SK-N-SH (cell line): ENCODE results near the gene CLSTN2. TPM values are rescaled to one million over a fixed set of nuclear protein-coding genes. Genes with fewer than 3 reads are reported as not detected.

Experiments used
- CTCF ChIA-PET: fragments of 300-600, 350-600 bp; formaldehyde crosslinking; extraction: SDS; loops from one replicate; lab custom pipeline; 2021; lab: Yijun Ruan, JAX
- POLR2A ChIA-PET: fragments of 350-600 bp; sonication (Branson Sonifier 250); formaldehyde crosslinking; extraction: SDS; loops from one replicate; lab custom pipeline; 2020; ENCODE audit warnings: antibody characterized with exemption, inconsistent platforms; lab: Yijun Ruan, JAX
- DNase-seq: peaks from one replicate; pipeline ENCODE4 v3.0.0; 2012
- H2AFZ ChIP-seq: fragments of 200-600 bp; sonication (generic); 2 replicates; pipeline ENCODE4 v1.8.1; 2016; ENCODE audit warnings: antibody characterized with exemption, mild to moderate bottlenecking, low read depth
- H3F3A ChIP-seq: fragments of 200-600 bp; sonication (generic); replicated peaks from 2 replicates; pipeline ENCODE3; 2016; ENCODE audit warnings: antibody characterized with exemption, mild to moderate bottlenecking; ENCODE audit not compliant: insufficient read depth
- H3K27ac ChIP-seq, 2 experiments: fragments of 200-500 bp in 1 of 2; fragments of 200-600 bp in 1 of 2; sonication (Bioruptor generic) in 1 of 2; sonication (generic), shearing (Covaris generic) in 1 of 2; 2 replicates each; pipeline versions ENCODE4 v1.5.1 to v1.6.1; 2014 to 2016; ENCODE audit warnings: low read depth in 2 of 2, inconsistent platforms in 1 of 2, low read length in 1 of 2, mild to moderate bottlenecking in 1 of 2, mixed read lengths in 1 of 2
- H3K27me3 ChIP-seq: fragments of 200-600 bp; sonication (generic), shearing (Covaris generic); 2 replicates; pipeline ENCODE4 v1.6.1; 2016; ENCODE audit warnings: mixed run types; ENCODE audit not compliant: insufficient read depth
- H3K36me3 ChIP-seq, 2 experiments: fragments of 200-500 bp in 1 of 2; fragments of 200-600 bp in 1 of 2; sonication (Bioruptor generic) in 1 of 2; sonication (generic) in 1 of 2; replicated peaks in 1 of 2; 2 replicates each; pipeline versions ENCODE3 to v1.5.1; 2014 to 2016; ENCODE audit warnings: low read length in 1 of 2, mild to moderate bottlenecking in 1 of 2; ENCODE audit not compliant: insufficient read depth in 2 of 2, control insufficient read depth in 1 of 2
- H3K4me1 ChIP-seq, 2 experiments: fragments of 200-500 bp in 1 of 2; fragments of 200-600 bp in 1 of 2; sonication (Bioruptor generic) in 1 of 2; sonication (generic), shearing (Covaris generic) in 1 of 2; 2 replicates each; pipeline versions ENCODE4 v1.5.1 to v1.6.1; 2014 to 2016; ENCODE audit warnings: low read depth in 1 of 2, low read length in 1 of 2, mixed run types in 1 of 2; ENCODE audit not compliant: insufficient read depth in 2 of 2, control insufficient read depth in 1 of 2
- H3K4me2 ChIP-seq: fragments of 200-600 bp; sonication (generic), shearing (Covaris generic); 2 replicates; pipeline ENCODE4 v1.6.1; 2017; ENCODE audit warnings: mixed run types
- H3K4me3 ChIP-seq, 2 experiments: fragments of 200-500 bp in 1 of 2; fragments of 200-600 bp in 1 of 2; sonication (Bioruptor generic) in 1 of 2; sonication (generic), shearing (Covaris generic) in 1 of 2; 2 replicates each; pipeline versions ENCODE4 v1.5.1 to v1.8.1; 2014 to 2016; ENCODE audit warnings: low read depth in 2 of 2, inconsistent platforms in 1 of 2, low read length in 1 of 2, mild to moderate bottlenecking in 1 of 2, mixed read lengths in 1 of 2, moderate library complexity in 1 of 2
- H3K79me2 ChIP-seq: fragments of 200-600 bp; sonication (generic); 2 replicates; pipeline ENCODE4 v1.8.1; 2017; ENCODE audit warnings: mild to moderate bottlenecking; ENCODE audit not compliant: insufficient read depth
- H3K9ac ChIP-seq: fragments of 200-600 bp; sonication (generic); 2 replicates; pipeline ENCODE4 v1.6.1; 2017; ENCODE audit warnings: mixed run types
- H3K9me2 ChIP-seq: fragments of 200-600 bp; sonication (generic); 2 replicates; pipeline ENCODE4 v1.6.1; 2017; ENCODE audit warnings: mixed run types
- H3K9me3 ChIP-seq: fragments of 200-600 bp; sonication (generic); 2 replicates; pipeline ENCODE4 v1.6.1; 2017; ENCODE audit warnings: mixed run types, mild to moderate bottlenecking, moderate library complexity
- H4K20me1 ChIP-seq: fragments of 200-600 bp; sonication (generic); 2 replicates; pipeline ENCODE4 v1.6.1; 2017; ENCODE audit warnings: mild to moderate bottlenecking, mixed run types; ENCODE audit not compliant: insufficient read depth
- CTCF ChIP-seq: fragments of 200-600 bp; sonication (generic); IDR thresholded peaks from 2 replicates; pipeline ENCODE4 v1.6.1; 2017; ENCODE audit warnings: antibody characterized with exemption, mild to moderate bottlenecking, moderate library complexity
- ELF1 ChIP-seq: IDR thresholded peaks from 2 replicates; pipeline ENCODE4 v1.4.0; 2012
- EP300 ChIP-seq, 2 experiments: IDR thresholded peaks; 2 replicates each; pipeline versions ENCODE4 v1.4.0 to v1.6.1; 2012; ENCODE audit warnings: borderline replicate concordance in 1 of 2, low read depth in 1 of 2, low read length in 1 of 2
- EZH2phosphoT487 ChIP-seq: fragments of 200-600 bp; sonication (generic); IDR thresholded peaks from 2 replicates; pipeline ENCODE4 v1.6.1; 2017; ENCODE audit warnings: low read depth, mixed run types, mild to moderate bottlenecking, antibody characterized with exemption, moderate library complexity, borderline replicate concordance
- FOSL2 ChIP-seq: IDR thresholded peaks from 2 replicates; pipeline ENCODE4 v1.4.0; 2012; ENCODE audit warnings: low read depth, mild to moderate bottlenecking, moderate library complexity, borderline replicate concordance
- FOXJ3 ChIP-seq: sonication (generic); formaldehyde crosslinking; IDR thresholded peaks from 2 replicates; pipeline ENCODE4 v1.5.1; 2020; ENCODE audit warnings: mild to moderate bottlenecking, missing genetic modification reagents
- FOXM1 ChIP-seq: IDR thresholded peaks from 2 replicates; pipeline ENCODE4 v1.4.0; 2012; ENCODE audit warnings: low read depth, mild to moderate bottlenecking
- GABPA ChIP-seq: IDR thresholded peaks from 2 replicates; pipeline ENCODE4 v1.4.0; 2012; ENCODE audit warnings: low read depth, mild to moderate bottlenecking
- GATA2 ChIP-seq: sonication (generic); formaldehyde crosslinking; IDR thresholded peaks from 2 replicates; pipeline ENCODE4 v1.5.0; 2020; ENCODE audit warnings: mild to moderate bottlenecking, missing genetic modification reagents
- NRF1 ChIP-seq: IDR thresholded peaks from 2 replicates; pipeline ENCODE4 v1.6.1; 2012; ENCODE audit warnings: low read depth, mild to moderate bottlenecking, low read length
- PBX3 ChIP-seq: IDR thresholded peaks from 2 replicates; pipeline ENCODE4; 2012
- POLR2AphosphoS5 ChIP-seq: IDR thresholded peaks from 2 replicates; pipeline ENCODE4 v1.6.1; 2012; ENCODE audit warnings: low read depth, low read length
- RAD21 ChIP-seq: IDR thresholded peaks from 2 replicates; pipeline ENCODE4 v1.6.1; 2012; ENCODE audit warnings: mild to moderate bottlenecking, low read length
- RFX5 ChIP-seq: IDR thresholded peaks from 2 replicates; pipeline ENCODE4 v1.6.1; 2012; ENCODE audit warnings: mild to moderate bottlenecking, improper control_type of control experiment, low read length
- RXRA ChIP-seq: IDR thresholded peaks from 2 replicates; pipeline ENCODE4 v1.4.0; 2012; ENCODE audit warnings: low read depth, mild to moderate bottlenecking, borderline replicate concordance
- SIN3A ChIP-seq: IDR thresholded peaks from 2 replicates; pipeline ENCODE4 v1.6.1; 2012; ENCODE audit warnings: low read depth, mild to moderate bottlenecking, low read length, moderate library complexity, borderline replicate concordance
- TAF1 ChIP-seq: IDR thresholded peaks from 2 replicates; pipeline ENCODE4 v1.6.1; 2012; ENCODE audit warnings: low read depth, mild to moderate bottlenecking, low read length, moderate library complexity, borderline replicate concordance
- TCF12 ChIP-seq: IDR thresholded peaks from 2 replicates; pipeline ENCODE4 v1.4.0; 2012
- USF1 ChIP-seq: IDR thresholded peaks from 2 replicates; pipeline ENCODE4 v1.4.0; 2012; ENCODE audit warnings: low read depth, borderline replicate concordance
- YY1 ChIP-seq: IDR thresholded peaks from 2 replicates; pipeline ENCODE4 v1.4.0; 2012; ENCODE audit warnings: low read depth, mild to moderate bottlenecking
- WGBS: methylation state at CpG from one replicate; pipeline ENCODE4 v1.1.6; 2017; ENCODE audit warnings: low lambda C conversion rate; 5-methylcytosine and 5-hydroxymethylcytosine counted together
- polyA plus RNA-seq, 3 experiments: library from polyadenylated mRNA; depleted of rRNA; stranded (reverse); fragments of >200 nt; gene quantifications; 2 replicates each; pipeline ENCODE4 v1.2.3, GENCODE V29; 2012
- TF ChIP-seq, protein P1 (sequence below): IDR thresholded peaks from 2 replicates; pipeline ENCODE4 v1.4.0; 2012; ENCODE audit warnings: low read depth, borderline replicate concordance

The CLSTN2 gene
- polyA plus RNA-seq, 1 of the 3 experiments (the other 2 are of a cell fraction): 0.02 TPM

DNA sequence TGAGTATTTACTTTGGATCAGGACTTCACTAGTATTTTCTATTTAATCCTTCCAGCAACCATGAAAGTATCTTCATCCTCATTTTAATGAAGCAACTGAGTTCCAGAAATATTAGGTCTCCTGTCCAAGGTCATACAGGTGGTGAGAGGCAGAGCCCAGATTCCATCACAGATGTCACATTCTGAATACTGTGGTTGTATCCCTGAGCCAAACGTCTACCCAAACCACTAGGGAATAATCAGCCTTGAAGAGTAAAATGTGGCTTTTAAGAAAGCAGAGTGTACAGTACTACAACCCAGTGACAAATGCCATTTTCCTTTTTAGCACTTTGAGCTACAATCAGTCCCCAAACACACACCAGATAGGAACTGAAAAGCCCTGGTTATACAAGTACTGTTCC is 649.6 kb downstream of the CLSTN2 start:
- H3F3A ChIP-seq: no peaks in the 10 kb centered on the region
- DNase-seq: no peak
- ChIA-PET POLR2A (no interaction called here), CTCF (no interaction called here)
- no peaks in the 10 kb centered on the region for H3K27me3 ChIP-seq
- H3K4me3 ChIP-seq: no peak overlapping the region
- no peaks in the 10 kb centered on the region for H3K4me1 ChIP-seq
- no peaks in the 10 kb centered on the region for H3K9me3 ChIP-seq
- no peak overlapping the region for H3K4me2 ChIP-seq
- H3K36me3 ChIP-seq: no peaks in the 10 kb centered on the region
- H4K20me1 ChIP-seq: no peaks in the 10 kb centered on the region
- H3K27ac ChIP-seq: no peak overlapping the region
- H2AFZ ChIP-seq: no peak overlapping the region
- WGBS: 6% methylated on average over 1 of the region's 1 CpG
- TF ChIP-seq USF1 (no peak), TAF1 (no peak), FOXM1 (no peak), PBX3 (no peak), POLR2AphosphoS5 (no peak), RXRA (no peak), RAD21 (no peak), FOSL2 (no peak), GATA2 (CRISPR knock-in tag) (no peak), EZH2phosphoT487 (no peak), SIN3A (no peak), TCF12 (no peak), YY1 (no peak), FOXJ3 (CRISPR knock-in tag) (no peak)
- TF ChIP-seq, protein P1, sequence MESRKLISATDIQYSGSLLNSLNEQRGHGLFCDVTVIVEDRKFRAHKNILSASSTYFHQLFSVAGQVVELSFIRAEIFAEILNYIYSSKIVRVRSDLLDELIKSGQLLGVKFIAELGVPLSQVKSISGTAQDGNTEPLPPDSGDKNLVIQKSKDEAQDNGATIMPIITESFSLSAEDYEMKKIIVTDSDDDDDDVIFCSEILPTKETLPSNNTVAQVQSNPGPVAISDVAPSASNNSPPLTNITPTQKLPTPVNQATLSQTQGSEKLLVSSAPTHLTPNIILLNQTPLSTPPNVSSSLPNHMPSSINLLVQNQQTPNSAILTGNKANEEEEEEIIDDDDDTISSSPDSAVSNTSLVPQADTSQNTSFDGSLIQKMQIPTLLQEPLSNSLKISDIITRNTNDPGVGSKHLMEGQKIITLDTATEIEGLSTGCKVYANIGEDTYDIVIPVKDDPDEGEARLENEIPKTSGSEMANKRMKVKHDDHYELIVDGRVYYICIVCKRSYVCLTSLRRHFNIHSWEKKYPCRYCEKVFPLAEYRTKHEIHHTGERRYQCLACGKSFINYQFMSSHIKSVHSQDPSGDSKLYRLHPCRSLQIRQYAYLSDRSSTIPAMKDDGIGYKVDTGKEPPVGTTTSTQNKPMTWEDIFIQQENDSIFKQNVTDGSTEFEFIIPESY: no peak
- H3K79me2 ChIP-seq: no peaks in the 10 kb centered on the region
- no peak overlapping the region for H3K9ac ChIP-seq
- H3K9me2 ChIP-seq: no peaks in the 10 kb centered on the region

GRCh38 chr3:140585828-140586227 is 650.8 kb downstream of the CLSTN2 start:
- no peak overlapping the region for H3K27ac ChIP-seq
- ChIA-PET CTCF (interaction anchor here (1.0 to 1.3 kb wide), 3 partner anchors 9 to 648 kb away, joined by 3 read pairs; no protein-coding TSS in a partner anchor), POLR2A (no interaction called here)
- H3K27me3 ChIP-seq: no peaks in the 10 kb centered on the region
- no peaks in the 10 kb centered on the region for H3K36me3 ChIP-seq
- H3F3A ChIP-seq: no peaks in the 10 kb centered on the region
- no peaks in the 10 kb centered on the region for H3K4me1 ChIP-seq
- H2AFZ ChIP-seq: no peak overlapping the region
- no peaks in the 10 kb centered on the region for H4K20me1 ChIP-seq
- H3K4me2 ChIP-seq: no peak overlapping the region
- H3K79me2 ChIP-seq: no peaks in the 10 kb centered on the region
- H3K9ac ChIP-seq: no peak overlapping the region
- no peak overlapping the region for H3K4me3 ChIP-seq
- WGBS: 16% methylated on average over 4 of the region's 4 CpGs
- no peaks in the 10 kb centered on the region for H3K9me2 ChIP-seq
- no peak for DNase-seq
- H3K9me3 ChIP-seq: no peaks in the 10 kb centered on the region
- TF ChIP-seq NRF1 (no peak), GABPA (no peak), USF1 (no peak), FOXJ3 (CRISPR knock-in tag) (no peak), EP300 (IDR thresholded peaks at IDR 0.05; ENCODE audit: borderline replicate concordance in 1 of 2, low read depth in 1 of 2, low read length in 1 of 2) (no peak), RFX5 (no peak), TAF1 (no peak), PBX3 (no peak), ELF1 (no peak), RAD21 (no peak), CTCF (no peak), YY1 (no peak), POLR2AphosphoS5 (no peak)
